GM12801 (cell line): ENCODE data around the gene GPR142.

Experiments used
- CTCF ChIP-seq: IDR thresholded peaks from one replicate; pipeline ENCODE4 v1.5.1; 2011; ENCODE audit warnings: control low read depth; ENCODE audit not compliant: insufficient read length; ENCODE audit errors: extremely low read depth

The GPR142 gene

GRCh38 chr17:74404789-74405188, 37.5 kb downstream of the GPR142 start:
- TF ChIP-seq CTCF = no peak

- TF ChIP-seq CTCF = no peak
Measured at GRCh38 chr17:74407384-74407783, 40.1 kb downstream of the GPR142 start.

- no peak for TF ChIP-seq CTCF
Measured at GRCh38 chr17:74408262-74408661, 41.0 kb downstream of the GPR142 start.

- no peak for TF ChIP-seq CTCF
Measured at GRCh38 chr17:74408815-74409214, 41.5 kb downstream of the GPR142 start.

- TF ChIP-seq CTCF = no peak
Measured at GRCh38 chr17:74410001-74410443, 42.7 kb downstream of the GPR142 start.

- TF ChIP-seq CTCF = no peak
Measured at GRCh38 chr17:74412581-74412980, 45.3 kb downstream of the GPR142 start.

GRCh38 chr17:74413491-74413890, 46.2 kb downstream of the GPR142 start:
- TF ChIP-seq CTCF = no peak

- no peak for TF ChIP-seq CTCF
Measured at GRCh38 chr17:74414510-74414909, 47.2 kb downstream of the GPR142 start.
